Loucy (cell line): ENCODE results near the gene CHI3L1.

Experiments
- EZH2phosphoT487 ChIP-seq: fragments of 200-600 bp; IDR thresholded peaks from 2 replicates; pipeline ENCODE4 v1.6.1; 2018; ENCODE audit warnings: antibody characterized with exemption, mild to moderate bottlenecking, moderate library complexity, borderline replicate concordance
- TF ChIP-seq, protein P1 (sequence below): fragments of 200-600 bp; sonication (generic); conservative IDR thresholded peaks from 2 replicates; pipeline ENCODE4 v1.5.1; 2014; ENCODE audit warnings: mild to moderate bottlenecking, antibody characterized with exemption, low read length

DNA sequence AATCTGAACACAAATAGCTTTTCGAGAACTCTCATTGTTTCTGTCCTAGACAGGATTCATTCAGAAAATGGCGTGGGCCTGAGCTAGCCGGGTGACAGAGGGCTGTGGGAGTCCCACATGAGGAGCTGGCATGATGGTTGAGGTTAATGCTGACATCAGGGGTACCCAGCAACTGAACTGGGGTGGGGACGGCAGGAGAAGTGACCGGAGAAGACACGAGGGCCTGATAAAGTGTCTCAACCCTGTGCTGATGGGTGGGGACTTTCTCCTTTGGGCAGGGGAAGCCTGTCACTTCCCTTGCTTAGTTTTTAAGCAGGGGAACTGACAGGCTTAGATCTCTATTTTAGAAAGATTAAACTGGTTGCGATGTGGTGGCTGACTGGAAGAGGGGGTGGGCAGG lies 28.4 kb upstream of the CHI3L1 start:
- TF ChIP-seq, protein P1, sequence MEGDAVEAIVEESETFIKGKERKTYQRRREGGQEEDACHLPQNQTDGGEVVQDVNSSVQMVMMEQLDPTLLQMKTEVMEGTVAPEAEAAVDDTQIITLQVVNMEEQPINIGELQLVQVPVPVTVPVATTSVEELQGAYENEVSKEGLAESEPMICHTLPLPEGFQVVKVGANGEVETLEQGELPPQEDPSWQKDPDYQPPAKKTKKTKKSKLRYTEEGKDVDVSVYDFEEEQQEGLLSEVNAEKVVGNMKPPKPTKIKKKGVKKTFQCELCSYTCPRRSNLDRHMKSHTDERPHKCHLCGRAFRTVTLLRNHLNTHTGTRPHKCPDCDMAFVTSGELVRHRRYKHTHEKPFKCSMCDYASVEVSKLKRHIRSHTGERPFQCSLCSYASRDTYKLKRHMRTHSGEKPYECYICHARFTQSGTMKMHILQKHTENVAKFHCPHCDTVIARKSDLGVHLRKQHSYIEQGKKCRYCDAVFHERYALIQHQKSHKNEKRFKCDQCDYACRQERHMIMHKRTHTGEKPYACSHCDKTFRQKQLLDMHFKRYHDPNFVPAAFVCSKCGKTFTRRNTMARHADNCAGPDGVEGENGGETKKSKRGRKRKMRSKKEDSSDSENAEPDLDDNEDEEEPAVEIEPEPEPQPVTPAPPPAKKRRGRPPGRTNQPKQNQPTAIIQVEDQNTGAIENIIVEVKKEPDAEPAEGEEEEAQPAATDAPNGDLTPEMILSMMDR: no peak
- no peak for TF ChIP-seq EZH2phosphoT487
